Keratinocyte (primary cell): ENCODE data around the gene MYO7B.

ENCODE experiments used
- EZH2 ChIP-seq: IDR thresholded peaks from one replicate; pipeline ENCODE4 v1.6.1; 2012; ENCODE audit warnings: inconsistent platforms, mild to moderate bottlenecking, low read length, moderate library complexity
- TF ChIP-seq, protein P1 (sequence below), 3 experiments: IDR thresholded peaks in 1 of 3; conservative IDR thresholded peaks in 1 of 3; optimal IDR thresholded peaks in 1 of 3; 2 replicates in 2 of 3; 3 replicates in 1 of 3; pipeline versions ENCODE3 to v1.5.1; 2011; ENCODE audit warnings: low read length in 3 of 3, mild to moderate bottlenecking in 3 of 3, moderate library complexity in 2 of 3, control low read depth in 1 of 3, inconsistent platforms in 1 of 3; ENCODE audit not compliant: insufficient read depth in 2 of 3; ENCODE audit errors: extremely low read depth in 1 of 3

DNA sequence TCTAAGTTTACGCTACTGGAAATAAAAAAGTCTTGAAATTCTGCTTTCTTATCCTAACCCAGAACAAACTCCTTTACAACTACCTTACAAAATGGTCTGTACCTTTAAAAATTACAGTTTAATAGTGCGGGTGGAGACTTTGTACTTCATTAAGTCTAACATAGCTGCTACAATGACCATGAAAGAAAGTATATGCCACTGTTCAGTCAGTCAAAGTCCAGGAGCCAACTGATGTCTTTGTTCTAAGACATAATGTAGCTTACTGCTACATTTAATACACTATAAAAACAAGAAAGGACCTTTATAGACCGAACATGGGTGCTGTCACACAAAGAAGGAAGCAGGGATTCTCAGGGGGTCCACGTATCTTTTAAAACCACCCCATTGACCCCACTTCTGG, 45.2 kb upstream of the MYO7B start:
- TF ChIP-seq, protein P1, sequence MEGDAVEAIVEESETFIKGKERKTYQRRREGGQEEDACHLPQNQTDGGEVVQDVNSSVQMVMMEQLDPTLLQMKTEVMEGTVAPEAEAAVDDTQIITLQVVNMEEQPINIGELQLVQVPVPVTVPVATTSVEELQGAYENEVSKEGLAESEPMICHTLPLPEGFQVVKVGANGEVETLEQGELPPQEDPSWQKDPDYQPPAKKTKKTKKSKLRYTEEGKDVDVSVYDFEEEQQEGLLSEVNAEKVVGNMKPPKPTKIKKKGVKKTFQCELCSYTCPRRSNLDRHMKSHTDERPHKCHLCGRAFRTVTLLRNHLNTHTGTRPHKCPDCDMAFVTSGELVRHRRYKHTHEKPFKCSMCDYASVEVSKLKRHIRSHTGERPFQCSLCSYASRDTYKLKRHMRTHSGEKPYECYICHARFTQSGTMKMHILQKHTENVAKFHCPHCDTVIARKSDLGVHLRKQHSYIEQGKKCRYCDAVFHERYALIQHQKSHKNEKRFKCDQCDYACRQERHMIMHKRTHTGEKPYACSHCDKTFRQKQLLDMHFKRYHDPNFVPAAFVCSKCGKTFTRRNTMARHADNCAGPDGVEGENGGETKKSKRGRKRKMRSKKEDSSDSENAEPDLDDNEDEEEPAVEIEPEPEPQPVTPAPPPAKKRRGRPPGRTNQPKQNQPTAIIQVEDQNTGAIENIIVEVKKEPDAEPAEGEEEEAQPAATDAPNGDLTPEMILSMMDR (optimal IDR thresholded peaks at IDR 0.05 in 1 of 3, IDR thresholded peaks at IDR 0.05 in 1 of 3, conservative IDR thresholded peaks at IDR 0.05 in 1 of 3; ENCODE audit: extremely low read depth in 1 of 3, insufficient read depth in 2 of 3, low read length in 3 of 3): no peak
- no peak for TF ChIP-seq EZH2
